GM12801 (cell line): Measurements from ENCODE around the gene LPIN1.

Experiments used
- TF ChIP-seq, protein P1 (sequence below): IDR thresholded peaks from one replicate; pipeline ENCODE4 v1.5.1; 2011; ENCODE audit warnings: control low read depth; ENCODE audit not compliant: insufficient read length; ENCODE audit errors: extremely low read depth

The LPIN1 gene

DNA sequence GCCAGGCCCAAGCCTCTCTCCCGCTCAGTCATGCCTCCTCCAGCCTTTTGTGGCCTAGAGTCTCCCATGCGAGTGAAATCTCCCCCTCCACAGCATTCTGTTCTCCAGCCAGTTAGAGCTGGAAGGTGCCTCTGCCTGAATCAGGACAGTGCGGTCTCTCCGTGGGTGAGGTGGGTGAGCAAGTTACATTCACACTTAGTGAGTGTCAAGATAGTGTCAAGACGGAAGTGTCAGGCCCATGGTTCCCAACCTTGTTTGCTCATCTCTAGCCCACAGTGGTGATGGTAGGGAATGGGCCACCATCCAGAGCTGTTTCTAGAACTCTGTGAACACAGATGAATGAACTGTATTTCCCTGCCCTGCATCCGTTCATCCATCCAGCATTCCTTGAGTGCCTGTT is 59.5 kb downstream of the LPIN1 start:
- TF ChIP-seq, protein P1, sequence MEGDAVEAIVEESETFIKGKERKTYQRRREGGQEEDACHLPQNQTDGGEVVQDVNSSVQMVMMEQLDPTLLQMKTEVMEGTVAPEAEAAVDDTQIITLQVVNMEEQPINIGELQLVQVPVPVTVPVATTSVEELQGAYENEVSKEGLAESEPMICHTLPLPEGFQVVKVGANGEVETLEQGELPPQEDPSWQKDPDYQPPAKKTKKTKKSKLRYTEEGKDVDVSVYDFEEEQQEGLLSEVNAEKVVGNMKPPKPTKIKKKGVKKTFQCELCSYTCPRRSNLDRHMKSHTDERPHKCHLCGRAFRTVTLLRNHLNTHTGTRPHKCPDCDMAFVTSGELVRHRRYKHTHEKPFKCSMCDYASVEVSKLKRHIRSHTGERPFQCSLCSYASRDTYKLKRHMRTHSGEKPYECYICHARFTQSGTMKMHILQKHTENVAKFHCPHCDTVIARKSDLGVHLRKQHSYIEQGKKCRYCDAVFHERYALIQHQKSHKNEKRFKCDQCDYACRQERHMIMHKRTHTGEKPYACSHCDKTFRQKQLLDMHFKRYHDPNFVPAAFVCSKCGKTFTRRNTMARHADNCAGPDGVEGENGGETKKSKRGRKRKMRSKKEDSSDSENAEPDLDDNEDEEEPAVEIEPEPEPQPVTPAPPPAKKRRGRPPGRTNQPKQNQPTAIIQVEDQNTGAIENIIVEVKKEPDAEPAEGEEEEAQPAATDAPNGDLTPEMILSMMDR: no peak

DNA sequence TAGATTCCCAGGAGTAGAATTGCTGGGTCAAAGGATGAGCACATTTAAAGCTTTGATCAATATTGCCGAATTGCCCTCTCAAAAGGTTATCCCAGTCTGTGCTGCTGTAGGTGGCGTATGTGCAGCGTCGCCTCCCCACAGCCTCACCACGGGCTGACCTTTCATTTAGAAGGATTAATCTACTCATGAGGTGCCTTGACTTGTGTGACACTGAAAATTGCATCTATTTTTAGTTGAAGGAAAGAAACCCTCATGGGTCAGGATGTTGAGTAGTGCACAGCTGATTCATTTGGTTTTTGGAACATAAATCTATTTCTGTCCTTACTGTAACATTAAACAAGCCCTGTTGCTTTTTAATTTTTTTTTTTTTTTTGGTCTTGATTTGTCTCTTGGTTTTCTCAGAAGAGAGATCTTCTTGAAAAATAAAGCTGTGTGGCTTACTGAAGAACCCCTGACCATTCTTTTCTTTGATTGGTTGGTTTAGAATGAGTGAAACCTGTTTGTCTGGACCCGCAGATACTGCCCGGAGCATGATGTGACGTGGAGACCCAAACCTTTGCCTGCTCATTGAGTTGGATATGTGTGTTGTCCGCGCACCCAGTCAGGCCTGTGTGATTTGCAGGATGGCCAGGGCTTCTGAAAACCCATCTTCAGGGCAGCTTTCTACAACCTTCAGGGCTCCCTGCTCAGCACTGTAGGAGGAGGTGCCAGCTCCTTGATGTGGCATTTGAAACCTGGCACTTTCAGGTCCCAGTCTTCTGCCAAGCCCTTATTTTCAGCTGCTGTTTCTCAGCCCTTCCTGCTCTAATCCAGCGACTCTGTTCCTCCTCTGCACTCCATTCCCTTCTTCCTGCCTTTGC is 61.0 kb downstream of the LPIN1 start:
- TF ChIP-seq, protein P1: no peak

DNA sequence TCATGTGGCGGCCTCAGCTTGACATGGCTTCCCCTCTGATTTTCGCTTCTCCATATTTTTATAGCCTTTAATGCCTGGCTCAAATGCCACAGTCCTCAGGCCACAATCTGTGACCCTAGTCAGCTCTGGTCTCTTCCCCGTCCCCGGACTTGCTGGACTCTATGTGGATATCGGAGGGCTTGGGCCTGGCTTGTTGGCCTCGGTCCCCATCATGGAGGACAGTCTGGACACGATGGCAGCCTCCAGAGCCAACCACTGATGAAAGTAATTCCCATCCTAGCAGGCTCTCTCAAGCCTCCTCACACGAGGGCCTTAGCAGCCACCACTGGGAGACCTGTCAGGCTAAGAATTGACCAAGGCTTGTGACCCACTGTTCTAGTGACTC is 61.6 kb downstream of the LPIN1 start:
- TF ChIP-seq, protein P1: no peak

DNA sequence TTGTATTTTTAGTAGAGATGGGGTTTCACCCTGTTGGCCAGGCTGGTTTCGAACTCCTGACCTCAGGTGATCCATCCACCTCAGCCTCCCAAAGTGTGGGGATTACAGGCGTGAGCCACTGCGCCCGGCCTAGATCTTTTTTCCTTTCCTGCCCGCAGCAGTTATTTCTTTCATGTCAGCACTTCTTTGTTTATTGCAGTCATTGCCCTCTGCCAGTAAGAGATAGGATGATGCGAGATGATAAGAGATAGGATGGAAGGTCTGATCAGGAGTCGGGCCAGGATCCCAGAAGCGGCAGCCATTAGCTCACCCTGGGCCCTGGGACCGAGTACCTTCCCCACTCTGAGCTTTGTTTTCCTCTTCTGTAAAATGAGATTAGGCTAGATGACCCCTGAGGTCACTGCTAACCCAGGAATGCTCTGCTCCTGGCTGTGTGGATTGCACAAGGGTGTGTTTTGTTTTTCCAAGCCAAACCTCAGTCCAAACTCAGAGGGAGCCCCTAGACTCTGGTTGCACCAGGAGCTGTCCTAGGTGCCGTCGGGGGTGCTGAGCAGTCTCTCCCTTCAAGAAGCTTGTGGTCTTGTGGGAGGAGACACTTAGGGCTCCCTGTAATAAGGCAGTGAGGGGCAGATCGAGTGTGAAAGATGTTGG is 63.3 kb downstream of the LPIN1 start:
- TF ChIP-seq, protein P1: no peak

DNA sequence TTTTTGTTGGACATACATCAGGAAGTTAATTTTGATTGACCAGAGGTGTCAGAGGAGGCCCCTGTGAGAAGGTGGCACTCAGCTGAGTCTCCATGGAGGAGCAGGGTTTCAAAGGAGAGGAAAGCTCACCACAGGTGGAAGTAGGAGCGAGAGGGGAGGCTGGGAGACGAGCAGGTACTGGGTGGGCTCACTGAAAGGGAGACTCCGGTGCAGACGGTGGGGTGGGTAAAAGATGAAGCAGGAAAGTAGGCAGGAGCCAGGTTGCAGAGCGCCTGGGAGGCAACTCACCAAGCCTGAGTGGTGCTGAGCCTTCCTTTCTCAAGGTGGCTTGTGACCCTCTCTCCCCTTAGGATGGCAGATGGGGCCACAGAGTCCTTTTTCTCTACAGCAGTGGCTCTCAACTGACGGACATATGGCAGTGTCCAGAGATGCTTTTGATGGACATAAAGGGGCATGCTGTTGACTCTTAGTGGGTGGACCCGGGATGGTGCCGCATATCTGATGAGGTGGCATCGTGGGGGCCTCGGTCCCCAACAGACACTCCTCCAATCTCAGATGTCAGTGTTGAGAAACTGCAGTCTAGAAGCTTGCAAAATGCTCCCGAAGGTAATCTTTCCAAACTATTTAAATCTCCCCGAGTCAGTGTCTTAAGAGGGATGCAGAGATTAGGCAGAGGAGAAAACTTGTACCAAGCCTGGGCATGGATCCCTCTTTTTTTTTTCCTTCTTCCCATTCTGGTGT is 64.0 kb downstream of the LPIN1 start:
- TF ChIP-seq, protein P1: no peak

DNA sequence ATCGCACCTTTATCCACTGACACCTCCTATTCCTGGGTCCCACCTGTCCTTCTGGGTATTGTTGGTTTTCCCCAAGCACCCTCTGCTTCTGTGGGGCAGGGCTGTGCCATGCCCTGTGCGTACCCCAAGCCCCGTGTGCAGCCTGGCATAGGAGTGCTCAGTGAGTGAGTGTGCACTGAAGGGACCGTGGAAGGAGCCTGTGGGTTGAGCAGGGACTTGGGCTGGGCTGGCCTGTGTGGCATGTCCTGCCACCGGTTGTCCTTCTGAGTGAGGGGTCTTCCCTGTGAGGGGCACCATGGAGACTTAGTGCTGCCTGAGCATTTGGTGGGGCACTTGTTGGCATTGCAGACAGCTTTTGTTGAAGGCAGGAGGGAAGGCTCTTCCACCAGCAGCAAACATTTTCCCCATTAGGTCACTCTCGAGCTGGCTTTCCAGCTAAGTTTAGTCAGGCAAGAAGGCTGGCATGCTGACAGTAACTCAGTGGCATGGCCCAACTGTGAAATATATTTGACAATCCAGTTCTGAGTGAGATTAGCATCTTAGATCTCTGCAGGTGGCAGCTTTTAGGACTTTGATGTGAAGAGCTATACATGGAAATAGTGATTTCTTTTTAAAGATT is 64.7 kb downstream of the LPIN1 start:
- TF ChIP-seq, protein P1: no peak
